Muscle of leg (tissue), 11 donors: ENCODE data around the gene BRINP1. TPM values are rescaled to one million over a fixed set of nuclear protein-coding genes. Genes with fewer than 3 reads are reported as not detected.

ENCODE experiments used
- DNase-seq: peaks from one replicate; pipeline ENCODE4 v3.0.0; 2013
- H3K27ac ChIP-seq: one replicate; pipeline ENCODE4 v1.5.1; 2013; ENCODE audit warnings: mild to moderate bottlenecking, low read length, control low read depth
- H3K27me3 ChIP-seq: one replicate; pipeline ENCODE4 v1.6.1; 2013; ENCODE audit warnings: low read length; ENCODE audit not compliant: control insufficient read depth, insufficient read depth
- H3K36me3 ChIP-seq: one replicate; pipeline ENCODE4 v1.6.1; 2013; ENCODE audit warnings: low read length; ENCODE audit not compliant: control insufficient read depth, insufficient read depth
- H3K4me1 ChIP-seq: one replicate; pipeline ENCODE4 v1.6.1; 2013; ENCODE audit warnings: low read length; ENCODE audit not compliant: control insufficient read depth, insufficient read depth
- H3K4me3 ChIP-seq: one replicate; pipeline ENCODE4 v1.5.1; 2013; ENCODE audit warnings: low read length, control low read depth
- H3K9me3 ChIP-seq: replicated peaks from 2 replicates; pipeline ENCODE4 v1.6.1; 2013; ENCODE audit warnings: low read depth, low read length; ENCODE audit not compliant: control insufficient read depth
- WGBS: methylation state at CpG from one replicate; pipeline ENCODE4 v1.1.5; 2013; ENCODE audit warnings: missing lambda C conversion rate; ENCODE audit not compliant: insufficient coverage; 5-methylcytosine and 5-hydroxymethylcytosine counted together
- polyA plus RNA-seq, 8 donors: library from polyadenylated mRNA; unstranded; fragments of 120-200 nt; gene quantifications; one replicate each; pipeline versions ENCODE4 v1.2.1 to v1.2.3, GENCODE V29; 2013; ENCODE audit warnings: inconsistent platforms in 1 of 8, low replicate concordance in 1 of 8; ENCODE audit not compliant: insufficient read length in 8 of 8, insufficient read depth in 1 of 8
- total RNA-seq: library from RNA; stranded (reverse); fragments of 120-200 nt; gene quantifications from one replicate; pipeline ENCODE4 v1.2.4, GENCODE V29; 2013

BRINP1 gene
- total and polyA plus RNA-seq, 9 donors = 0.06 to 1.4 (median 0.18) TPM

GRCh38 chr9:119310741-119311140 lies 58.5 kb downstream of the BRINP1 start:
- H3K4me1 ChIP-seq = no peaks in the 10 kb centered on the region
- DNase-seq = no peak
- 45% methylated on average over 2 of the region's 5 CpGs for WGBS

DNA sequence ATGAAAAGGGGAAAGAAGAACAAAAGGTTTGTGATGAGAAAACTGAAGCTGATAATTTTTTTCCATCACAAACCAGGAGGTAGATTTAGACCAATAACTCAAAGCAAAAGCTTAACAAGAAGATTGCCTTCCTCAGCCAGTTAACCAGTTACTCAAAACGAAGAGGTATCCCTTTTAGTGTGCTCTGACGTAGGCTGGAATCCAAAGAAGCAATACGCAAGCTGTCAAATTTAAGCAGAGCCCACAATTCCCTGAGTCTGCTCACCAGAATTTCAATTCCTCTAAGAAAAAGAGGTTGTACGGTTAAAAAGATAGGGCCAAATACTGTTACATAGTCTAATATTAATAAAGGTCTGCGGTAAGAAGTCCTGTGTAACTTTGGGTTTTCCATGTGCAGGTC lies 61.8 kb downstream of the BRINP1 start:
- Histone ChIP-seq H3K27me3 (no peaks in the 10 kb centered on the region), H3K4me3 (no peak overlapping the region), H3K9me3 (no peaks in the 10 kb centered on the region), H3K4me1 (no peaks in the 10 kb centered on the region), H3K27ac (no peak overlapping the region), H3K36me3 (no peaks in the 10 kb centered on the region)
- no CpG with 5 or more reads among the region's 5 CpGs for WGBS
- no peak for DNase-seq

More at GRCh38 chr9:119310741-119311140, 58.5 kb downstream of the BRINP1 start:
- Histone ChIP-seq H3K27ac (no peak overlapping the region), H3K9me3 (no peaks in the 10 kb centered on the region), H3K4me3 (no peak overlapping the region), H3K27me3 (no peaks in the 10 kb centered on the region), H3K36me3 (no peaks in the 10 kb centered on the region)

- no peaks in the 10 kb centered on the region for H3K27me3 ChIP-seq
- no peak for DNase-seq
- no peaks in the 10 kb centered on the region for H3K9me3 ChIP-seq
- H3K27ac ChIP-seq = no peak overlapping the region
- no peaks in the 10 kb centered on the region for H3K4me1 ChIP-seq
- 36% methylated on average over 1 of the region's 3 CpGs for WGBS
- H3K36me3 ChIP-seq = no peaks in the 10 kb centered on the region
- H3K4me3 ChIP-seq = no peak overlapping the region
Observed at GRCh38 chr9:119304555-119304954, 64.7 kb downstream of the BRINP1 start.

GRCh38 chr9:119302988-119303698 lies 66.1 kb downstream of the BRINP1 start:
- no peak overlapping the region for H3K27ac ChIP-seq
- WGBS = 71% methylated on average over 5 of the region's 13 CpGs
- no peak overlapping the region for H3K4me3 ChIP-seq
- H3K36me3 ChIP-seq = no peaks in the 10 kb centered on the region
- no peaks in the 10 kb centered on the region for H3K9me3 ChIP-seq
- no peak for DNase-seq
- no peaks in the 10 kb centered on the region for H3K27me3 ChIP-seq
- H3K4me1 ChIP-seq = no peaks in the 10 kb centered on the region

DNA sequence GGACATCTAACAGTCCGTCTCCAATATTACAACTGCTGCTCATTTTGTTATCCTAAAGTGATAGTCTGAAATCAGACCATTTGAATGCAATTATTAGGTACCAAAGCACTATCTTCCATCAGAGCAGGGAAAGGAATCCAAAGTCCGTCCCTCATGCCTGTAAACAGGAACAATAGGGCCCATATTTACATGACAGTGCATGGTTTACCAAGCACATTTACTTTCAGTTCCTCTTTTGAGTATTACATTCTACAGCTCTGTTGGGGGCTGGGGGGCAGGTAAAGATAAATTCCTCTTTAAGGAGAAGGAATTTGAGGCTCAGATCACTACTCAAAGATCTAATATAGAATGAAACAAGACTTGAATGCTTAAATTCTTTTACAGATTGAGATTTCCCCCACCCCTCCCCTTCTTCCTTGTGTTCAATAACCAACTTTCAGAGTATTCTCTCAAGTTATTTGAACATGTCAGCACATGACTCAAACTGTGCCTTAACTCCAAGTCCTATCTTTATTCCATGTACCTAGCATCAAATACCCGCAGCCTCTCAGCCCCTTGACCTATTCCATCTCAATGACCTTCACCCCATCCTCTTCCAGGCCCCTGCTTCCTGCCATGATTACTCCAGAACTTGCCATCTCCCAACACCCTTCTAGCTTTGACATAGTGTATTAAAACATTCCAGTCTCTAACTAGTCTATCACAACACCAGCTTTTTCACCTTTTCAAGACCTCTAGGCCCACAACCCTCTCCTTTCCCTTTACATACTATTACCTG lies 71.0 kb downstream of the BRINP1 start:
- no peak for DNase-seq
- Histone ChIP-seq H3K36me3 (no peaks in the 10 kb centered on the region), H3K27ac (no peak overlapping the region), H3K27me3 (no peaks in the 10 kb centered on the region), H3K4me3 (no peak overlapping the region), H3K9me3 (no peaks in the 10 kb centered on the region), H3K4me1 (no peaks in the 10 kb centered on the region)
- 50% methylated on average over 1 of the region's 3 CpGs for WGBS

DNA sequence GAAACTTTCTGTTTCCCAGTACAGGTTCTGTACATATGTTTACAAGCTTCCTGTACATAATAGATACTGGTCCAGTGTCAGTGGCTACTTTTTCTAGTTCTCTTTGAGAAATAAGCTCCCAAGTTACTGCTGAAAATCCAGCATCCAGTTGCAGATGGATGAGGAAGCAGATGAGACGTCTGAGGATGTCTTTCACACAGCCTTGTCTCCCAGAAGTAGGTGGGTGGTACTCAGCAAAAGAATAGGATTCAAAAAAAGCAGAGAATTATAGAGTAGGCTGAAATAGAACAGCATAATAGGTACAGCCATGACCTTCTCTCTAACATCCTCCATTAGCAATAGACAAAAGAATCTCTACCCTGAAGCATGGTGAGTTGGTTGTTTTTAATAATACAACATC lies 77.7 kb downstream of the BRINP1 start:
- Histone ChIP-seq H3K9me3 (no peaks in the 10 kb centered on the region), H3K27ac (no peak overlapping the region), H3K4me1 (no peaks in the 10 kb centered on the region), H3K27me3 (no peaks in the 10 kb centered on the region), H3K36me3 (no peaks in the 10 kb centered on the region), H3K4me3 (no peak overlapping the region)
- no CpG with 5 or more reads among the region's 1 CpG for WGBS
- no peak for DNase-seq

GRCh38 chr9:119289740-119290433 lies 79.3 kb downstream of the BRINP1 start:
- no peaks in the 10 kb centered on the region for H3K9me3 ChIP-seq
- H3K4me1 ChIP-seq = no peaks in the 10 kb centered on the region
- WGBS = no CpG with 5 or more reads among the region's 3 CpGs
- H3K4me3 ChIP-seq = no peak overlapping the region
- H3K27me3 ChIP-seq = no peaks in the 10 kb centered on the region
- peak; percentile 71 for DNase-seq
- H3K36me3 ChIP-seq = no peaks in the 10 kb centered on the region
- H3K27ac ChIP-seq = no peak overlapping the region

DNA sequence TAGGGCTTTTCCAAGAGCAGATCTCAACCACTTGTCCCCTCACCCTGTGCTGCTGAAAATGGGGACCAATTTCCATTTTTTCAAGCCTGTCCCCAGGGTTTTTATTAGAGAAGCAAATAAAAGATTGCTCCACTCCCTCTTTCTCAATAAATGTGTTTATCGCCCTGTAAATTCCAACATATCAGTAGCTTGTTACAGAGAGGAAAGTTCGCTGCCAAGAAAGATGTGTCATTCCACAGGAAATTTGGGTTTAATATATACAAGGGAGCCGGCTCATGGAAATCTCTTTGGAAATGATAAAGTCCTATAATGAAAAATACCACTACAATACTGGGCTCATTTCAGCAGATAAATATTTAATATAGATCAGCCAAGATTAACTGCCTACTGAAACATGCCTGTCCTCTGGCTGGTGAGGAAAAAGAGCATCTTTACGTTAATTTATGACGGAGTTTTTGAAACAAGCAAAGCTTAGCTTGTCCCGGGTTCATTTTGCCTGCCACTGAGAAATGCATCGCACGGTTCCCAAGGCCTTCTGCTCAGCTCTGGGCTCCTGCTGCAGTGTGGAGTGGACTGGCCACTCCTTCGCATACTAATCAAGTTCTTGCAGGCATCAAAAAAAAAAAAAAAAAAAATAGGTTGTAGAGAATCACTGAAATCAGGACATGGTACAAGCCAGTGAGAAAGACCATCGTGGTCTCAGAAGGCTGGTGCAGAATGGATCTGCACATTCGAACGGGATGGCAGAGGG lies 84.5 kb downstream of the BRINP1 start:
- Histone ChIP-seq H3K27me3 (peaks cover 2% of the 10 kb centered on the region), H3K4me3 (no peak overlapping the region), H3K27ac (no peak overlapping the region), H3K4me1 (no peaks in the 10 kb centered on the region), H3K9me3 (no peaks in the 10 kb centered on the region), H3K36me3 (no peaks in the 10 kb centered on the region)
- no peak for DNase-seq
- WGBS = 59% methylated on average over 5 of the region's 12 CpGs

DNA sequence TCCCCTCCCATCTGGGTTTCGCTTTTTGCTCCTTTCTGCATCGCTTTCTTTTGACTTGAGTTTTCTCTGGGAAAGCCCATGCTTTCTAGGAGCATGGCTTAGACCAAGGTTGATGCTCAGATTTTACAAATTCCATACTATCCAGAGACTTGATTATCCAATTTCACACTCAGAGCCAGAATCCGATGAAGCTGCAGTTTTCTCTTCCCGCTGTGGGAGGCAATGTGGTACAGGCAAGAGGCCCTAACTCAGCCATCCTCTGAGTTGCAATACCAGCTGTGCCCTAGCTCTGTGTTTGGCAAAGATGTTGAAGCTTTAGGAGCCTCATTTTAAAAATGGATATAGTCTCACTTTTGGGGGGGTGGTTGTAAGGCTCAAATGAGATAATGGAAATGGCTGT lies 85.1 kb downstream of the BRINP1 start:
- peaks cover 2% of the 10 kb centered on the region for H3K27me3 ChIP-seq
- no peak overlapping the region for H3K27ac ChIP-seq
- no peaks in the 10 kb centered on the region for H3K4me1 ChIP-seq
- no peak overlapping the region for H3K4me3 ChIP-seq
- H3K36me3 ChIP-seq = no peaks in the 10 kb centered on the region
- 52% methylated on average over 2 of the region's 4 CpGs for WGBS
- DNase-seq = peak; percentile 20
- H3K9me3 ChIP-seq = no peaks in the 10 kb centered on the region
